SK-N-SH treated with all-trans-retinoic acid at 6 μM for 48 hours (cell line): ENCODE data around the gene NUP214.

Source experiments
- ARNTL ChIP-seq: fragments of 450-650 bp; formaldehyde crosslinking; IDR thresholded peaks from 2 replicates; pipeline ENCODE4 v1.5.0; 2020; ENCODE audit warnings: low read depth, mild to moderate bottlenecking, moderate library complexity, borderline replicate concordance
- CREB5 ChIP-seq: fragments of 250-450 bp; sonication (Bioruptor Pico); IDR thresholded peaks from 2 replicates; pipeline ENCODE4 v1.5.1; 2020; ENCODE audit warnings: low read depth, mild to moderate bottlenecking, moderate library complexity
- CSDC2 ChIP-seq: fragments of 250-450 bp; sonication (Bioruptor Pico); IDR thresholded peaks from 2 replicates; pipeline ENCODE4 v1.5.0; 2020; ENCODE audit warnings: mild to moderate bottlenecking, moderate library complexity
- GLIS3 ChIP-seq: fragments of 250-450 bp; sonication (Bioruptor Pico); IDR thresholded peaks from 2 replicates; pipeline ENCODE4 v1.5.0; 2020; ENCODE audit warnings: mild to moderate bottlenecking, moderate library complexity
- ISL1 ChIP-seq: fragments of 250-450 bp; sonication (Bioruptor Pico); IDR thresholded peaks from 2 replicates; pipeline ENCODE4 v2.1.2; 2022; ENCODE audit warnings: mild to moderate bottlenecking, moderate library complexity
- RARB ChIP-seq: fragments of 250-450 bp; sonication (Bioruptor Pico); IDR thresholded peaks from 2 replicates; pipeline ENCODE4 v1.8.0; 2021; ENCODE audit warnings: mild to moderate bottlenecking, moderate library complexity
- ZC3H10 ChIP-seq: fragments of 250-450 bp; sonication (Bioruptor Pico); IDR thresholded peaks from 2 replicates; pipeline ENCODE4 v1.5.1; 2021; ENCODE audit warnings: mild to moderate bottlenecking, moderate library complexity
- ZFP3 ChIP-seq: fragments of 250-450 bp; sonication (Bioruptor Pico); IDR thresholded peaks from 2 replicates; pipeline ENCODE4 v1.5.0; 2020; ENCODE audit warnings: mild to moderate bottlenecking, moderate library complexity
- ZFP30 ChIP-seq: fragments of 450-650 bp; formaldehyde crosslinking; IDR thresholded peaks from 2 replicates; pipeline ENCODE4 v1.5.0; 2022; ENCODE audit warnings: mild to moderate bottlenecking, moderate library complexity
- ZNF8 ChIP-seq: fragments of 450-650 bp; formaldehyde crosslinking; IDR thresholded peaks from 2 replicates; pipeline ENCODE4 v1.5.0; 2020; ENCODE audit warnings: mild to moderate bottlenecking, moderate library complexity

GRCh38 chr9:131092030-131092429 is 33.4 kb upstream of the NUP214 start:
- TF ChIP-seq ZC3H10 (CRISPR knock-in tag) (no peak), RARB (CRISPR knock-in tag) (no peak), CREB5 (no peak), ISL1 (no peak), ARNTL (CRISPR knock-in tag) (no peak), ZFP30 (CRISPR knock-in tag) (no peak), GLIS3 (no peak), ZNF8 (no peak), ZFP3 (CRISPR knock-in tag) (no peak), CSDC2 (CRISPR knock-in tag) (no peak)
